ENCODE results near the gene PFKFB4. TPM values are rescaled to one million over a fixed set of nuclear protein-coding genes. Genes with fewer than 3 reads are reported as not detected.
A peak's percentile ranks its signal among the peaks of the same experiment; 100 is the strongest.

The PFKFB4 gene
- total and polyA plus RNA-seq, 7 donors = 1.5 to 8.0 (median 4.2) TPM

DNA sequence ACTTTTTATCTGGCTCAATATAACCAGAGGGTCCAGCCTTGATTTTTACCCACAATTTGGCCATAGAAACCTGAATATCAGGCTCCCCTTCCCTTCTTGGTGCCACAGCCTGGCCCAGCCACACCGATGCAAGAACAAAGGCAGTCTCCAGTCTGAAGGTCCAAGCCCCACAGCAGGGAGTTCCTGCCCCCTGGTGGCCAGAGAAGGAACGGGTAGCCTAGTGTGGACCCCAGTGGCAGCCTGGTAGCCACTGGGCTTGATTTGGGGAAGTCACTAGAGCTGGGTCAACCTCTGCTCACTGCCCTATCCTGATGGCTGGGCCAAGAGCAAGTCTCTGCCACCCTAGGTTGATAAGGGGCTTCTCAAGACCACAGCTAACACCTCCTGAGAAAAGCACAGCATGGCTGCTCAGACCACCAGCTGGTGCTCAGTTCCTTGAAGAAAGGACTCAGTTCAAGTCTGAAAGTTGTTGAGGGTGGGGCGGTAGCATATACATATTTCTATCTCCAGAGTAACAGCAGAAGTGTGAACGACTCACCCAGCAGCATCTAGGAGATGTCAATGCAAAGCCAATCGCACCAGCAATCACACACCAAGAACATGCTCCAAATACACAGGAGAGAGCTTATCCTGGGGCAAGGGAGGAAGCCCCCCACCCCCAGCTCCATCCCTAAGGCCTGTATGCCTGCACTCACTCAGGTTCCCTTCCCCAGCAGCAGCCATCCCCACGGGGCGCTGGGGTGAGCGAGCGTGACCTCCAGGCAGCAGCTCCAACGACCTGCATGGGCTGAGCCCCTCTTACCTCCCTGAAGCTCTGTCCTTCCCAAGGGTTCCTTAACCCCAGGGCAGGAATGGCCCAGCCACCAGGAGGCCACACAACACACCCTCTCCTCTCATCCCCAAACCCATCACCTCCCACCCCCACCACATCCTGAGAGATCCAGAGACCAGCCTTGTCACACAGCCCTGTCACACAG, 7.6 kb downstream of the PFKFB4 start:
- Histone ChIP-seq H3K9me3 (no peaks in the 10 kb centered on the region), H3K4me3 (no peak overlapping the region), H3K27ac (no peak overlapping the region), H3K4me1 (peaks cover 0 to 5% (median 0%) of the 10 kb centered on the region in 4 donors), H3K27me3 (no peaks in the 10 kb centered on the region), H3K36me3 (peaks cover 0 to 4% (median 0%) of the 10 kb centered on the region in 4 donors)
- 68 to 72% methylated on average over 10 of the region's 10 CpGs for WGBS, 2 donors
- intact Hi-C loops (cut with DNase I) = loop anchor here (1.0 to 2.0 kb wide), 2 partner anchors 46 to 84 kb away; no protein-coding TSS in a partner anchor
- TF ChIP-seq, protein P1, sequence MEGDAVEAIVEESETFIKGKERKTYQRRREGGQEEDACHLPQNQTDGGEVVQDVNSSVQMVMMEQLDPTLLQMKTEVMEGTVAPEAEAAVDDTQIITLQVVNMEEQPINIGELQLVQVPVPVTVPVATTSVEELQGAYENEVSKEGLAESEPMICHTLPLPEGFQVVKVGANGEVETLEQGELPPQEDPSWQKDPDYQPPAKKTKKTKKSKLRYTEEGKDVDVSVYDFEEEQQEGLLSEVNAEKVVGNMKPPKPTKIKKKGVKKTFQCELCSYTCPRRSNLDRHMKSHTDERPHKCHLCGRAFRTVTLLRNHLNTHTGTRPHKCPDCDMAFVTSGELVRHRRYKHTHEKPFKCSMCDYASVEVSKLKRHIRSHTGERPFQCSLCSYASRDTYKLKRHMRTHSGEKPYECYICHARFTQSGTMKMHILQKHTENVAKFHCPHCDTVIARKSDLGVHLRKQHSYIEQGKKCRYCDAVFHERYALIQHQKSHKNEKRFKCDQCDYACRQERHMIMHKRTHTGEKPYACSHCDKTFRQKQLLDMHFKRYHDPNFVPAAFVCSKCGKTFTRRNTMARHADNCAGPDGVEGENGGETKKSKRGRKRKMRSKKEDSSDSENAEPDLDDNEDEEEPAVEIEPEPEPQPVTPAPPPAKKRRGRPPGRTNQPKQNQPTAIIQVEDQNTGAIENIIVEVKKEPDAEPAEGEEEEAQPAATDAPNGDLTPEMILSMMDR (IDR thresholded peaks at IDR 0.05) = peak; percentile 88 to 96 (median 94)
- TF ChIP-seq POLR2A (IDR thresholded peaks at IDR 0.05) = no peak
- peak; percentile 91 for DNase-seq

DNA sequence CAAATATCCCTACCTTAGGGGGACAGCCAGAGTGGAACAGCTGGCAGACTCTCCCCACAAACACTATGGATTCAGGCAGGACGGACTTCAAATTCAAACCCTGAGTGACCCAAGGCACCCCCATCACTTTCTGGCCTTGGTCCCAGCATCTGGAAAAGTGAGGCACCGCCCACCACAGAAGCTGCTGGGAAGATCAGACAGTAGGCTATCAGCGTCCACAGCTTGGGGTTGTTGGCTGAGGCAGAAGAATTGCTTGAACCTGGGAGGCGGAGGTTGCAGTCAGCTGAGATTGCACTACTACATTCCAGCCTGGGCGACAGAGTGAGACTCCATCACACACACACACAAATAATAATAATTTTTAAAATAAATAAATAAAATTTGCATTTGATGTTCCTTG, 8.5 kb downstream of the PFKFB4 start:
- Histone ChIP-seq H3K4me1 (peaks cover 0 to 5% (median 0%) of the 10 kb centered on the region in 4 donors), H3K9me3 (no peaks in the 10 kb centered on the region), H3K4me3 (no peak overlapping the region), H3K27ac (no peak overlapping the region), H3K27me3 (no peaks in the 10 kb centered on the region), H3K36me3 (peaks cover 0 to 4% (median 0%) of the 10 kb centered on the region in 4 donors)
- no peak for TF ChIP-seq EP300 (IDR thresholded peaks at IDR 0.05)
- TF ChIP-seq, protein P1 (IDR thresholded peaks at IDR 0.05) = no peak
- TF ChIP-seq POLR2AphosphoS5 (IDR thresholded peaks at IDR 0.05) = no peak
- TF ChIP-seq POLR2A (IDR thresholded peaks at IDR 0.05) = no peak
- intact Hi-C loops (cut with DNase I) = loop anchor here (1.0 to 2.0 kb wide), 2 partner anchors 45 to 83 kb away; no protein-coding TSS in a partner anchor
- DNase-seq = no peak
- 89% methylated on average over 5 of the region's 5 CpGs for WGBS, 2 donors

DNA sequence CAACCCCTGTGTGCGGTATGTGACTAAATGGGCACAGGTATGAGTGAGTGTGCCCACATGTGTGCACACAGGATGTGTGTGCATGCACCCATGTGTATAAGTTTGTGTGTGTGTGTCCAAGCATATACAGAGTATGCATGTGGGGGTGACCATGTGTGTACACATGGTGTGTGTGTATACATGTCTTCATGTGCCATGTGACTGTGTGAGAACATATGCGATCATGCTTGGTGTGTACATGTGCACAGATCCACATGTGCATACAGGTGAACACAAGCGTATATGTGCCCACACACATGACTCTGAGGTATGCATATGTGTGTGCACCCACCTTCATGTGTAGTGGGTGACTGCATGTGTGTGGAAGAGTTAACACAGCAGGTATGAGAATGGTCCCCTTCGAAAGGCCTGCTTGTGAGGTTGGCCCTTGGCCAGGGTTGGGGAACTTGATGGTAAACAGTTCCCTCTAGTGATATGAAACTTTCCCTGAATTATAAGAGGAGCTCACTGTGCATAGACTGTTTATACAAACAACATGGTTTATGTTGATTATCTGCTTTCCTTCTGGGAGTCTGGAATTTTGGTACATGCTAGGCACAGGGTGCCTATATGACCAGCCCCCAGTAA, 10.3 kb downstream of the PFKFB4 start:
- Histone ChIP-seq H3K27ac (no peak overlapping the region), H3K36me3 (peaks cover 0 to 4% (median 0%) of the 10 kb centered on the region in 4 donors), H3K27me3 (no peaks in the 10 kb centered on the region), H3K4me3 (no peak overlapping the region), H3K4me1 (peaks cover 0 to 5% (median 0%) of the 10 kb centered on the region in 4 donors), H3K9me3 (no peaks in the 10 kb centered on the region)
- 83 to 88% methylated on average over 4 of the region's 4 CpGs for WGBS, 2 donors
- no peak for DNase-seq
- intact Hi-C loops (cut with DNase I) = no loop called here
- TF ChIP-seq POLR2AphosphoS5 (IDR thresholded peaks at IDR 0.05) (no peak), POLR2A (IDR thresholded peaks at IDR 0.05) (no peak), EP300 (IDR thresholded peaks at IDR 0.05) (no peak)
- TF ChIP-seq, protein P1 (IDR thresholded peaks at IDR 0.05) = no peak

DNA sequence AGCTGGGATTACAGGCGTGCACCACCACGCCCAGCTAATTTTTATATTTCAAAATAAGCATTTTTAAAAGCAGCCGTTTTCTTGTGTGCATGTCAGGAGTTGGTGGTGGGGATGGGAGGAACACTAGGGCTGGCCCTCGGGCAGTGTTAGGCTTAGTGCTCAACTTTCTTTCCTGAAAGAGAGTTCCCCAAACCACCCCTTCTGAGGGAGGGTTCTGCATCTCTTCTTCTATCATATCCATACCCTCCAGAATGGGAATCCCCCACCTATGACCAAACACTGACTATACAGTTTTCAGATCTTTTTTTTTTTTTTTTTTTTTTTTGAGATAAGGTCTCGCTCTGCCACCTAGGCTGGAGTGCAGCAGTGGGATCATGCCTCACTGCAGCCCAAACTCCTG, 12.5 kb downstream of the PFKFB4 start:
- no peak for TF ChIP-seq POLR2AphosphoS5 (IDR thresholded peaks at IDR 0.05)
- TF ChIP-seq, protein P1 (IDR thresholded peaks at IDR 0.05) = no peak
- no peak for TF ChIP-seq POLR2A (IDR thresholded peaks at IDR 0.05)
- TF ChIP-seq EP300 (IDR thresholded peaks at IDR 0.05) = no peak
- Histone ChIP-seq H3K4me1 (peaks cover 0 to 5% (median 0%) of the 10 kb centered on the region in 4 donors), H3K27me3 (no peaks in the 10 kb centered on the region), H3K27ac (no peak overlapping the region), H3K4me3 (no peak overlapping the region), H3K9me3 (no peaks in the 10 kb centered on the region), H3K36me3 (peaks cover 0 to 4% (median 0%) of the 10 kb centered on the region in 4 donors)
- DNase-seq = no peak
- 86 to 87% methylated on average over 5 of the region's 5 CpGs for WGBS, 2 donors
- intact Hi-C loops (cut with DNase I) = no loop called here

All from sigmoid colon (tissue), 7 donors.